Kidney (tissue), 14 donors: Measurements from ENCODE around the gene MAN1B1. TPM values are rescaled to one million over a fixed set of nuclear protein-coding genes. Genes with fewer than 3 reads are reported as not detected.

Experiments
- DNase-seq, 5 donors: peaks; one replicate each; pipeline ENCODE4 v3.0.0-alpha.2; 2013 to 2020
- FAIRE-seq: peaks from 2 replicates; lab custom pipeline; 2012; peaks lifted over from hg19 to GRCh38; lab: Jason Lieb, UNC
- H3K27ac ChIP-seq, 2 donors: one replicate each; pipeline ENCODE4 v1.7.0; 2013; ENCODE audit warnings: low read depth in 2 of 2, low read length in 2 of 2, inconsistent platforms in 1 of 2
- H3K27me3 ChIP-seq: one replicate; pipeline ENCODE4 v1.7.1; 2013; ENCODE audit warnings: low read length, inconsistent platforms; ENCODE audit not compliant: control insufficient read depth, insufficient read depth
- H3K36me3 ChIP-seq, 3 donors: one replicate each; pipeline versions ENCODE4 v1.7.0 to v1.7.1; 2013; ENCODE audit warnings: low read length in 3 of 3, control low read depth in 1 of 3, inconsistent platforms in 1 of 3; ENCODE audit not compliant: insufficient read depth in 3 of 3, control insufficient read depth in 2 of 3
- H3K4me1 ChIP-seq, 3 donors: one replicate each; pipeline versions ENCODE4 v1.7.0 to v1.7.1; 2013; ENCODE audit warnings: low read length in 3 of 3, inconsistent platforms in 1 of 3, low read depth in 1 of 3; ENCODE audit not compliant: control insufficient read depth in 2 of 3, insufficient read depth in 2 of 3
- H3K4me3 ChIP-seq, 3 donors: one replicate each; pipeline versions ENCODE4 v1.7.0 to v1.8.1; 2013; ENCODE audit warnings: low read length in 3 of 3, control low read depth in 1 of 3, inconsistent platforms in 1 of 3
- H3K9ac ChIP-seq, 3 donors: one replicate each; pipeline versions ENCODE4 v1.7.0 to v1.7.1; 2013; ENCODE audit warnings: low read length in 3 of 3, control low read depth in 1 of 3, inconsistent platforms in 1 of 3
- H3K9me3 ChIP-seq, 3 donors: one replicate each; pipeline versions ENCODE4 v1.7.0 to v1.7.1; 2013; ENCODE audit warnings: low read length in 3 of 3, control low read depth in 1 of 3, inconsistent platforms in 1 of 3; ENCODE audit not compliant: control insufficient read depth in 2 of 3, insufficient read depth in 1 of 3
- intact Hi-C: fragments of 100-400 bp; cut with DNase I; formaldehyde crosslinking; loops from one replicate; pipeline ENCODE4 v1.11.1; 2022
- polyA plus RNA-seq: library from polyadenylated mRNA; stranded (reverse); fragments of 350-450 nt; fragmentation: Illumina TruSeq; extraction: RNeasy Lipid Tissue Mini Kit (QIAGEN cat#74804); gene quantifications from one replicate; pipeline ENCODE4 v1.2.3, GENCODE V29; 2014; ENCODE audit warnings: low read depth, low replicate concordance; ENCODE audit not compliant: insufficient read depth
- total RNA-seq: library from RNA; stranded (reverse); fragmentation: NEBNext Ultra II Directional; extraction: Animal tissue kit (Norgen Biotek cat#: 25700); gene quantifications from one replicate; pipeline ENCODE4 v1.2.1, GENCODE V29; 2021
- TF ChIP-seq, protein P1 (sequence below): IDR thresholded peaks from 3 replicates; pipeline ENCODE4 v1.5.1; 2012; ENCODE audit warnings: mild to moderate bottlenecking, moderate library complexity, borderline replicate concordance; ENCODE audit not compliant: insufficient read depth; ENCODE audit errors: extremely low read depth
- donor health status: control.
- donor health status: control.
- donor health status: control.
- donor health status: control.
- donor health status: control.
- donor health status: DM: yes; HTN: yes; CAD: no.
- donor health status: Normal renal cell carcinoma (clear cell type).

MAN1B1 gene
- total and polyA plus RNA-seq, 2 donors from 2014 or later: 57.3 to 63.2 TPM

DNA sequence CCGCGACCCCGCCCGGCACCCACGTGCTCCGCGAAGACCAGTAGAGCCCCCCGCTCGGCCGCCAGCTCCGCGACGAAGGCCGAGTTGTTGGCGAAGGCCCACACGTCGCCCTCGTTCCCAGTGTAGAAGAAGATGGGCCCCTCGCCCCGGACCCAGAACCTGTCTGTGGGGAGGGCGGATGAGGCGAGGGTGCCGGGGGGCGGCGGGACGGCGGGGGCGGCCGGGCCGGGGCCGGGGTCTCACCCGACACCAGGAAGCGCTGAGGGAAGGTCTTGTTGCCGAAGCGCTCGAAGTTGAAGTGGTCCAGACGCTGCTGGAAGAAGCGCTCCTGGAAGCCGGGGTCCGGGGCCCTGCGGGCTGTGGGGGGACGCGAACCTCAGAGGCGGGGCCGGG, 27.4 kb downstream of the MAN1B1 start:
- TF ChIP-seq, protein P1, sequence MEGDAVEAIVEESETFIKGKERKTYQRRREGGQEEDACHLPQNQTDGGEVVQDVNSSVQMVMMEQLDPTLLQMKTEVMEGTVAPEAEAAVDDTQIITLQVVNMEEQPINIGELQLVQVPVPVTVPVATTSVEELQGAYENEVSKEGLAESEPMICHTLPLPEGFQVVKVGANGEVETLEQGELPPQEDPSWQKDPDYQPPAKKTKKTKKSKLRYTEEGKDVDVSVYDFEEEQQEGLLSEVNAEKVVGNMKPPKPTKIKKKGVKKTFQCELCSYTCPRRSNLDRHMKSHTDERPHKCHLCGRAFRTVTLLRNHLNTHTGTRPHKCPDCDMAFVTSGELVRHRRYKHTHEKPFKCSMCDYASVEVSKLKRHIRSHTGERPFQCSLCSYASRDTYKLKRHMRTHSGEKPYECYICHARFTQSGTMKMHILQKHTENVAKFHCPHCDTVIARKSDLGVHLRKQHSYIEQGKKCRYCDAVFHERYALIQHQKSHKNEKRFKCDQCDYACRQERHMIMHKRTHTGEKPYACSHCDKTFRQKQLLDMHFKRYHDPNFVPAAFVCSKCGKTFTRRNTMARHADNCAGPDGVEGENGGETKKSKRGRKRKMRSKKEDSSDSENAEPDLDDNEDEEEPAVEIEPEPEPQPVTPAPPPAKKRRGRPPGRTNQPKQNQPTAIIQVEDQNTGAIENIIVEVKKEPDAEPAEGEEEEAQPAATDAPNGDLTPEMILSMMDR: no peak
- Histone ChIP-seq H3K9me3 (no peaks in the 10 kb centered on the region), H3K4me3 (peak overlapping the region in 1 of 3 donors; percentile 53), H3K4me1 (peaks cover 0 to 4% (median 0%) of the 10 kb centered on the region in 3 donors), H3K36me3 (no peaks in the 10 kb centered on the region), H3K27ac (no peak overlapping the region), H3K27me3 (peaks cover 6% of the 10 kb centered on the region), H3K9ac (no peak overlapping the region)
- DNase-seq (peak in 2 of 5 donors; percentile 15 to 63), FAIRE-seq (no peak)
- intact Hi-C loops: loop anchor here (10.0 kb wide), 1 partner anchor 121 kb away; the partner anchor contains the start of gene SLC34A3

DNA sequence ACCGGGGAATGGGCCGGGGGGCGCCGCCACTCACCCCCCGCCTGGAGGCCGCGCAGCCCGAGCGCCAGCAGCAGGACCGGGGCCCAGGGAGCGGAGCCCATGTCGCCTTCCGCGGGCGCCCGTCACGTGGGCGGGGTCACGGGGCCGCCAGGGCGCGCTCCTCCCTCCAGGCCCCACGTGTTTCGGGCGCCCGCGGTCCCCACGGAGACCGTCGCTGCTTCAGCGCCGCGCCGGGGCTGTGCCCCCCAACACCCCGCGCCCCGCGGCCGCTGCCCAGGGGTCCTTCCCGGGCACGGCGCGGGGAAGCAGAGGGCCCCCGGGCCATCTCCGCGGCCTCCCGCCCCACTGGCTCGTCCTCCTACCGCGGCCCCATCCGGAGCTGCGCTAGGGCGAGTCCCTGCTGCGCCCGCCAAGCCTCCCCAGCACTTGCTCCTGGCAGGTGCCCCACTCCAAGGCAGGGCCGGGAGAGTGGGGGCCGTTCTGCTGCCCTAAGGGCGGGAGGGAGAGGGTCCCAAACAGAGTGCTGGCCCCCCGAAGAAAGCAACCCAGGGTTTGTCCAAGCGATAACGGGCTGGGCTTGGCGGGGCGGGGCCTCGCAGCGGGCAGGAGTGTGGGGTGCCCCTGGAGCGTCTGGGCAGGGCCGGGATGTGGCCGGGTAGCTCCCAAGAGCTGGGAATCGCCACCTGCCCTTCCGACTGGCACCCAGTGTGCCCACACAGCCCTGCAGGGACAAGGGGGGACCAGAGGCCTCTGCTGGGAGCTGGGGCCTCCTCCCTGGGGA, 28.0 kb downstream of the MAN1B1 start, which contains the start of gene DPP7:
TSS of gene DPP7 (minus strand) at position 121 of the 781 bp plus-strand sequence. CDS start at position 101, 20 bp downstream.
- FAIRE-seq (no peak), DNase-seq (peak in 4 of 5 donors; percentile 16 to 93 (median 45))
- H3K27ac ChIP-seq: no peak within 1 kb of the TSS
- H3K36me3 ChIP-seq: no peaks in the 10 kb centered on the region
- no peak within 1 kb of the TSS for H3K9ac ChIP-seq
- no peaks in the 10 kb centered on the region for H3K9me3 ChIP-seq
- peaks cover 6% of the 10 kb centered on the region for H3K27me3 ChIP-seq
- intact Hi-C loops: loop anchor here (10.0 kb wide), 1 partner anchor 120 kb away; the partner anchor contains the start of gene SLC34A3
- peak within 1 kb of the TSS in 1 of 3 donors; percentile 53 for H3K4me3 ChIP-seq
- H3K4me1 ChIP-seq: peaks cover 0 to 4% (median 0%) of the 10 kb centered on the region in 3 donors
- TF ChIP-seq, protein P1: no peak

DNA sequence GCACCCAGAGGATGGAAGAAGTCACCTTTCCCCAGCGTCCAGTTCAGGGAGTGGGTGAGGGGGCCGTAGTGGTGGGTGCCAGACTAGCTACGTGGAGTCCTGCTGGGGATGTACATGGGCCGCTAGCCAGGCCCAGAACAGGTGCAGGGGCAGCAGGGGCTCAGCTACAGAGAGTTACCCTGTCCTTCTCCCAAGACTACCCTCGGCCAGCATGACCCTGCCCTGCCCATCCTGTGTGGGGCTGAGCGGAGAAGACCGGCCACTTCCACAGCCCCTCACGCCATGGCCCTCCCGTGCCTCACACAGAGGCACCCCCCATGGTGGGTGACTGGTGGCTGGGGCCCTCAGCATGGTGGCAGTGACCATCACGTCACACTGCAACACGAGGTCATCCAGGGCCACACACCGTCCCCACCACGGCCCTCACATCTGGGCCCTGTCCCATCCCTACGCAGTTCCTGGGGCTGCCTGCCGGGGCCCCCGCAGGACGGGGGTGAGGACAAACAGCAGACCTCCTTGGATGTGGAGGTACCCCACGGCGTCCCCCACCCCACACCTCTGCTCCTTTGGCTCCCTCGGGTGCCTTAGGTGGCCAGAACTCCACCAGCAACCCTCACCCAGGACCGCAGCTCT, 28.7 kb downstream of the MAN1B1 start:
- Histone ChIP-seq H3K27ac (no peak overlapping the region), H3K36me3 (no peaks in the 10 kb centered on the region), H3K27me3 (peaks cover 6% of the 10 kb centered on the region), H3K9me3 (no peaks in the 10 kb centered on the region), H3K4me1 (peaks cover 0 to 4% (median 0%) of the 10 kb centered on the region in 3 donors), H3K9ac (no peak overlapping the region), H3K4me3 (peak overlapping the region in 1 of 3 donors; percentile 53)
- DNase-seq (peak in 1 of 5 donors; percentile 44), FAIRE-seq (no peak)
- intact Hi-C loops: loop anchor here (10.0 kb wide), 1 partner anchor 119 kb away; the partner anchor contains the start of gene SLC34A3
- TF ChIP-seq, protein P1: no peak
